H1 (cell line): ENCODE data around the gene MYH7B. TPM values are rescaled to one million over a fixed set of nuclear protein-coding genes. Genes with fewer than 3 reads are reported as not detected.

Experiments used
- CTCF ChIA-PET: fragments of 300-600 bp; sonication (Branson Sonifier 250); formaldehyde crosslinking; loops from one replicate; lab custom pipeline; 2021; ENCODE audit not compliant: partially characterized antibody; lab: Charles Lee
- POLR2A ChIA-PET: fragments of 300-600 bp; sonication (Branson Sonifier 250); formaldehyde crosslinking; loops from one replicate; lab custom pipeline; 2021; ENCODE audit warnings: inconsistent platforms; ENCODE audit not compliant: partially characterized antibody; lab: Charles Lee
- DNase-seq, 2 experiments: peaks; one replicate each; pipeline versions ENCODE4 v3.0.0 to v3.0.0-alpha.2; 2010 to 2022; ENCODE audit warnings: low spot score in 2 of 2, low read depth in 1 of 2, mixed read lengths in 1 of 2
- FAIRE-seq: peaks from 2 replicates; lab custom pipeline; 2011; peaks lifted over from hg19 to GRCh38; lab: Jason Lieb, UNC
- H2AFZ ChIP-seq: 2 replicates; pipeline ENCODE4 v1.8.1; 2012; ENCODE audit warnings: low read length, inconsistent platforms
- H2AK5ac ChIP-seq: 2 replicates; pipeline ENCODE4 v1.6.1; 2013; ENCODE audit warnings: low read depth, low read length
- H2BK120ac ChIP-seq: replicated peaks from 2 replicates; pipeline ENCODE3; 2013; ENCODE audit warnings: low read depth, low read length, inconsistent platforms
- H2BK12ac ChIP-seq: 2 replicates; pipeline ENCODE4 v1.6.1; 2013; ENCODE audit warnings: low read depth, low read length
- H2BK15ac ChIP-seq: 2 replicates; pipeline ENCODE4 v1.6.1; 2013; ENCODE audit warnings: low read length
- H2BK20ac ChIP-seq: 2 replicates; pipeline ENCODE4 v1.6.1; 2013; ENCODE audit warnings: low read length
- H2BK5ac ChIP-seq: 2 replicates; pipeline ENCODE4 v1.6.1; 2013; ENCODE audit warnings: low read depth, low read length
- H3K14ac ChIP-seq: 2 replicates; pipeline ENCODE4 v1.6.1; 2013; ENCODE audit warnings: inconsistent platforms; ENCODE audit not compliant: insufficient read length
- H3K18ac ChIP-seq: 2 replicates; pipeline ENCODE4 v1.6.1; 2013; ENCODE audit warnings: low read length; ENCODE audit errors: extremely low read depth
- H3K23ac ChIP-seq: 2 replicates; pipeline ENCODE4 v1.6.1; 2013; ENCODE audit warnings: inconsistent platforms; ENCODE audit not compliant: insufficient read length
- H3K23me2 ChIP-seq: 2 replicates; pipeline ENCODE4 v1.6.1; 2013; ENCODE audit warnings: low read depth, low read length
- H3K27ac ChIP-seq: 2 replicates; pipeline ENCODE4 v1.6.1; 2011; ENCODE audit warnings: low read depth, low read length, inconsistent platforms
- H3K27me3 ChIP-seq, 4 experiments: replicated peaks in 1 of 4; 1 replicate in 1 of 4; 2 replicates in 3 of 4; pipeline versions ENCODE4 v1.6.1 to v1.8.1; 2011 to 2013; ENCODE audit warnings: low read length in 3 of 4, mild to moderate bottlenecking in 3 of 4, inconsistent platforms in 2 of 4, mixed read lengths in 2 of 4, moderate library complexity in 1 of 4; ENCODE audit not compliant: control insufficient read depth in 3 of 4, insufficient read depth in 3 of 4; ENCODE audit errors: extremely low read depth in 1 of 4
- H3K36me3 ChIP-seq, 4 experiments: 2 replicates each; pipeline versions ENCODE4 v1.6.1 to v1.8.1; 2011 to 2013; ENCODE audit warnings: mild to moderate bottlenecking in 4 of 4, low read length in 3 of 4, moderate library complexity in 2 of 4, control low read depth in 1 of 4, inconsistent platforms in 1 of 4; ENCODE audit not compliant: insufficient read depth in 4 of 4, control insufficient read depth in 2 of 4
- H3K4ac ChIP-seq: replicated peaks from 2 replicates; pipeline ENCODE3; 2013; ENCODE audit warnings: low read length, low read depth, mixed read lengths, inconsistent platforms; ENCODE audit not compliant: insufficient read length
- H3K4me1 ChIP-seq, 4 experiments: replicated peaks in 1 of 4; 1 replicate in 1 of 4; 2 replicates in 3 of 4; pipeline versions ENCODE4 v1.6.1 to v1.8.1; 2011 to 2013; ENCODE audit warnings: low read length in 3 of 4, inconsistent platforms in 2 of 4, mixed read lengths in 1 of 4; ENCODE audit not compliant: insufficient read depth in 4 of 4, control insufficient read depth in 3 of 4
- H3K4me2 ChIP-seq, 2 experiments: 2 replicates each; pipeline versions ENCODE4 v1.6.1 to v1.8.1; 2011 to 2013; ENCODE audit warnings: low read depth in 2 of 2, low read length in 2 of 2, control low read depth in 1 of 2, inconsistent platforms in 1 of 2, mild to moderate bottlenecking in 1 of 2; ENCODE audit not compliant: insufficient read depth in 1 of 2
- H3K4me3 ChIP-seq, 4 experiments: fragments of 200-600, 300-600 bp in 1 of 4; sonication (generic), shearing (Covaris generic), sonication (Bioruptor Twin) in 1 of 4; 2 replicates each; pipeline versions ENCODE4 v1.5.1 to v1.8.1; 2011 to 2016; ENCODE audit warnings: low read length in 4 of 4, low read depth in 3 of 4, control low read depth in 2 of 4, inconsistent platforms in 2 of 4, mild to moderate bottlenecking in 2 of 4, mixed read lengths in 1 of 4, moderate library complexity in 1 of 4; ENCODE audit not compliant: insufficient read depth in 2 of 4; ENCODE audit errors: extremely low read depth in 1 of 4
- H3K56ac ChIP-seq: replicated peaks from 2 replicates; pipeline ENCODE3; 2013; ENCODE audit warnings: low read depth, mild to moderate bottlenecking, mixed read lengths, low read length, inconsistent platforms; ENCODE audit not compliant: insufficient read length
- H3K79me1 ChIP-seq: 2 replicates; pipeline ENCODE4 v1.6.1; 2013; ENCODE audit warnings: low read depth, low read length, control low read depth
- H3K79me2 ChIP-seq, 2 experiments: 2 replicates each; pipeline versions ENCODE4 v1.6.1 to v1.8.1; 2012 to 2013; ENCODE audit warnings: low read length in 2 of 2, mild to moderate bottlenecking in 2 of 2, inconsistent platforms in 1 of 2; ENCODE audit not compliant: insufficient read depth in 2 of 2, control insufficient read depth in 1 of 2
- H3K9ac ChIP-seq, 4 experiments: replicated peaks in 1 of 4; 1 replicate in 1 of 4; 2 replicates in 3 of 4; pipeline versions ENCODE4 v1.6.1 to v1.8.1; 2011 to 2013; ENCODE audit warnings: low read depth in 3 of 4, low read length in 3 of 4, control low read depth in 2 of 4, mild to moderate bottlenecking in 2 of 4, moderate library complexity in 2 of 4, inconsistent platforms in 1 of 4; ENCODE audit errors: extremely low read depth in 1 of 4
- H3K9me3 ChIP-seq, 2 experiments: 2 replicates each; pipeline versions ENCODE4 v1.6.1 to v1.8.1; 2012 to 2013; ENCODE audit warnings: mild to moderate bottlenecking in 2 of 2, moderate library complexity in 2 of 2, control low read depth in 1 of 2, inconsistent platforms in 1 of 2, low read depth in 1 of 2, low read length in 1 of 2, mixed read lengths in 1 of 2; ENCODE audit not compliant: insufficient read depth in 2 of 2
- H4K20me1 ChIP-seq, 2 experiments: replicated peaks in 1 of 2; 2 replicates each; pipeline versions ENCODE3 to v1.8.1; 2011 to 2013; ENCODE audit warnings: inconsistent platforms in 2 of 2, low read length in 2 of 2, mild to moderate bottlenecking in 1 of 2; ENCODE audit not compliant: insufficient read depth in 2 of 2, control insufficient read depth in 1 of 2
- H4K5ac ChIP-seq: 2 replicates; pipeline ENCODE4 v1.6.1; 2013; ENCODE audit warnings: low read length, low read depth, mixed read lengths, inconsistent platforms; ENCODE audit not compliant: insufficient read length
- H4K8ac ChIP-seq: 2 replicates; pipeline ENCODE4 v1.8.0; 2013; ENCODE audit warnings: mild to moderate bottlenecking, moderate library complexity, low read length, inconsistent platforms; ENCODE audit not compliant: insufficient read depth; ENCODE audit errors: extremely low read depth
- H4K91ac ChIP-seq: replicated peaks from 2 replicates; pipeline ENCODE3; 2013; ENCODE audit warnings: low read length, mixed read lengths, inconsistent platforms; ENCODE audit not compliant: insufficient read length
- EZH2 ChIP-seq: fragments of 200-600 bp; sonication (generic); IDR thresholded peaks from 2 replicates; pipeline ENCODE4 v1.7.1; 2012; ENCODE audit warnings: low read depth, mild to moderate bottlenecking, moderate library complexity, low read length, inconsistent platforms; ENCODE audit not compliant: severe bottlenecking
- FOSL1 ChIP-seq: IDR thresholded peaks from 2 replicates; pipeline ENCODE4 v1.6.1; 2011; ENCODE audit warnings: mild to moderate bottlenecking, low read depth, low read length, moderate library complexity; ENCODE audit not compliant: insufficient read depth
- GTF2F1 ChIP-seq: IDR thresholded peaks from 2 replicates; pipeline ENCODE4 v1.6.1; 2012; ENCODE audit warnings: low read depth, low read length, improper control_type of control experiment, borderline replicate concordance
- HDAC2 ChIP-seq, 2 experiments: fragments of 300-600 bp in 1 of 2; sonication (generic) in 1 of 2; IDR thresholded peaks; 2 replicates each; pipeline ENCODE4 v1.6.1; 2011 to 2012; ENCODE audit warnings: low read depth in 2 of 2, low read length in 2 of 2, mild to moderate bottlenecking in 2 of 2, moderate library complexity in 2 of 2, borderline replicate concordance in 1 of 2, inconsistent platforms in 1 of 2
- JUN ChIP-seq: IDR thresholded peaks from 2 replicates; pipeline ENCODE4 v1.6.1; 2011; ENCODE audit warnings: low read depth, mild to moderate bottlenecking, improper control_type of control experiment, low read length
- MAX ChIP-seq: IDR thresholded peaks from 2 replicates; pipeline ENCODE4 v1.6.1; 2012; ENCODE audit warnings: inconsistent platforms
- SP4 ChIP-seq: IDR thresholded peaks from 2 replicates; pipeline ENCODE4 v1.6.1; 2012; ENCODE audit warnings: low read length, inconsistent platforms
- SUZ12 ChIP-seq: fragments of 200-600 bp; sonication (generic); IDR thresholded peaks from 2 replicates; pipeline ENCODE4 v1.6.1; 2012; ENCODE audit warnings: mild to moderate bottlenecking, inconsistent platforms, low read length, moderate library complexity, mixed read lengths
- TBP ChIP-seq: IDR thresholded peaks from 2 replicates; pipeline ENCODE4 v1.6.1; 2011; ENCODE audit warnings: low read depth, low read length, improper control_type of control experiment
- YY1 ChIP-seq: IDR thresholded peaks from 2 replicates; pipeline ENCODE4 v1.6.1; 2011; ENCODE audit warnings: low read depth, mild to moderate bottlenecking, low read length
- WGBS, 2 experiments: shearing (Covaris generic) in 1 of 2; methylation state at CpG; one replicate each; pipeline versions ENCODE4 v1.1.6 to v1.1.7; 2013 to 2015; ENCODE audit warnings: low lambda C conversion rate in 2 of 2, mixed read lengths in 2 of 2, inconsistent platforms in 1 of 2, low coverage in 1 of 2, missing lambda C conversion rate in 1 of 2; ENCODE audit not compliant: insufficient replicate concordance in 2 of 2, insufficient coverage in 1 of 2, insufficient read length in 1 of 2; ENCODE audit errors: extremely low coverage in 1 of 2, missing lambda C conversion rate in 1 of 2; 5-methylcytosine and 5-hydroxymethylcytosine counted together
- polyA plus RNA-seq, 7 experiments: library from polyadenylated mRNA; depleted of rRNA in 3 of 7; stranded (reverse) in 5 of 7; unstranded in 2 of 7; fragments of >200 nt in 5 of 7; fragments of 200-250 nt in 2 of 7; gene quantifications; 1 replicate in 5 of 7; 2 replicates in 1 of 7; 4 replicates in 1 of 7; pipeline versions ENCODE4 v1.2.1 to v1.2.3, GENCODE V29; 2011 to 2013; ENCODE audit warnings: missing spikeins in 2 of 7, mixed read lengths in 2 of 7
- total RNA-seq: library from RNA; stranded (reverse); fragmentation: NEBNext Ultra II Directional; extraction: Animal tissue kit (Norgen Biotek cat#: 25700); gene quantifications from 2 replicates; pipeline ENCODE4 v1.2.1, GENCODE V29; 2021

MYH7B gene
- total and polyA plus RNA-seq, 2 of the 8 experiments (the other 6 are each of a cell fraction or from before 2014, with no cell fraction given): 0.15 to 0.30 TPM

- Histone ChIP-seq H2BK120ac (no peak overlapping the region), H4K5ac (no peak overlapping the region), H4K8ac (peak overlapping the region; percentile 79), H4K91ac (no peak overlapping the region), H3K4me1 (peaks cover 0 to 40% (median 27%) of the 10 kb centered on the region in 4 experiments; a peak in 6 of 7 replicates), H3K4me2 (peak overlapping the region in 1 of 2 experiments; percentile 54; a peak in 1 of 4 replicates), H3K23me2 (peaks cover 4% of the 10 kb centered on the region; the same call in 1 of the 2 replicates), H3K79me1 (no peaks in the 10 kb centered on the region), H4K20me1 (peaks cover 0 to 3% of the 10 kb centered on the region in 2 experiments), H2BK5ac (peak overlapping the region; percentile 24; the same call in 1 of the 2 replicates), H2BK20ac (0 out of 2 replicates have a peak overlapping the region, but pooled peaks have one; percentile 48), H2AFZ (no peak overlapping the region), H3K9me3 (no peaks in the 10 kb centered on the region), H3K4ac (peak overlapping the region; percentile 14), H3K4me3 (no peak overlapping the region), H3K36me3 (no peaks in the 10 kb centered on the region), H2BK12ac (peak overlapping the region; percentile 96; the same call in 1 of the 2 replicates), H3K14ac (no peak overlapping the region), H3K23ac (no peak overlapping the region), H3K9ac (no peak overlapping the region), H3K79me2 (no peaks in the 10 kb centered on the region), H3K27ac (no peak overlapping the region), H2AK5ac (0 out of 2 replicates have a peak overlapping the region, but pooled peaks have one; percentile 3), H3K18ac (peak overlapping the region; percentile 60), H3K56ac (no peak overlapping the region), H2BK15ac (no peak overlapping the region), H3K27me3 (peaks cover 0 to 16% (median 9%) of the 10 kb centered on the region in 4 experiments; a peak in 3 of 7 replicates)
- POLR2A ChIA-PET: interaction anchor here (0.7 to 1.8 kb wide), 5 partner anchors 9 to 278 kb away, joined by 3 to 7 read pairs (median 3); partner anchors contain the start of genes GSS and MYH7B
- 85% methylated on average over 13 of the region's 18 CpGs; no CpG with 5 or more reads in 1 of the 2 experiments for WGBS, 2 experiments
- no peak for FAIRE-seq
- DNase-seq: no peak
- TF ChIP-seq MAX (no peak), GTF2F1 (no peak), TBP (no peak), YY1 (no peak), HDAC2 (IDR thresholded peaks at IDR 0.05; ENCODE audit: borderline replicate concordance in 1 of 2, low read depth in 2 of 2, low read length in 2 of 2) (no peak), SUZ12 (no peak), SP4 (no peak), EZH2 (no peak), JUN (no peak), FOSL1 (no peak)
- CTCF ChIA-PET: interaction anchor here (0.6 to 3.5 kb wide), 7 partner anchors 9 to 284 kb away, joined by 3 to 16 read pairs (median 4); no protein-coding TSS in a partner anchor
Observed at GRCh38 chr20:34984756-34985261, 29.1 kb downstream of the MYH7B start.
